Heart left ventricle (tissue), 16 donors: ENCODE data around the gene SLC35C1. TPM values are rescaled to one million over a fixed set of nuclear protein-coding genes. Genes with fewer than 3 reads are reported as not detected.
A peak's percentile ranks its signal among the peaks of the same experiment; 100 is the strongest.

Source experiments
- ATAC-seq, 4 donors: fragments of 200-7000 bp; cut with Tn5 transposase; one replicate each; pipeline ENCODE4 v1.9.1; 2020 to 2022; ENCODE audit warnings: moderate library complexity in 4 of 4, mild to moderate bottlenecking in 3 of 4, moderate number of reproducible peaks in 1 of 4
- DNase-seq, 5 donors: peaks; one replicate each; pipeline ENCODE4 v3.0.0-alpha.2; 2020
- H3K27ac ChIP-seq, 12 donors: fragments of 200-600 bp; sonication (generic) in 4 of 12; one replicate each; pipeline versions ENCODE4 v1.5.0 to v1.8.0; 2016 to 2022; ENCODE audit warnings: mild to moderate bottlenecking in 2 of 12
- H3K27me3 ChIP-seq, 9 donors: fragments of 200-600 bp; sonication (generic) in 2 of 9; one replicate each; pipeline versions ENCODE4 v1.5.1 to v1.8.0; 2016 to 2022; ENCODE audit warnings: mild to moderate bottlenecking in 3 of 9
- H3K36me3 ChIP-seq, 9 donors: fragments of 200-600 bp; sonication (generic) in 2 of 9; one replicate each; pipeline versions ENCODE4 v1.5.0 to v1.8.0; 2018 to 2022; ENCODE audit warnings: mild to moderate bottlenecking in 2 of 9
- H3K4me1 ChIP-seq, 12 donors: fragments of 200-600 bp; sonication (generic) in 4 of 12; one replicate each; pipeline versions ENCODE4 v1.5.0 to v1.8.0; 2016 to 2022; ENCODE audit warnings: mild to moderate bottlenecking in 3 of 12
- H3K4me3 ChIP-seq, 12 donors: fragments of 200-600 bp; sonication (generic) in 4 of 12; one replicate each; pipeline versions ENCODE4 v1.5.0 to v1.8.0; 2017 to 2022; ENCODE audit warnings: mild to moderate bottlenecking in 9 of 12, moderate library complexity in 4 of 12
- H3K9me3 ChIP-seq, 12 donors: fragments of 200-600 bp; sonication (generic) in 4 of 12; one replicate each; pipeline versions ENCODE4 v1.5.0 to v1.8.0; 2016 to 2022; ENCODE audit warnings: mild to moderate bottlenecking in 1 of 12
- POLR2A ChIP-seq, 2 donors: fragments of 450-650 bp; IDR thresholded peaks; one replicate each; pipeline ENCODE4 v1.6.1; 2017; ENCODE audit warnings: antibody characterized with exemption in 2 of 2, mild to moderate bottlenecking in 2 of 2, moderate library complexity in 2 of 2
- WGBS, 4 donors: extraction: QIAGEN DNeasy Blood & Tissue Kit in 2 of 4; methylation state at CpG; one replicate each; pipeline versions ENCODE4 v1.1.5 to v1.1.7; 2013 to 2018; 5-methylcytosine and 5-hydroxymethylcytosine counted together
- intact Hi-C, 10 donors: fragments of 100-400 bp; cut with DNase I; formaldehyde crosslinking; loops; one replicate each; pipeline versions ENCODE4 v1.11.1 to v1.14.2; 2022
- polyA plus RNA-seq, 2 donors: library from polyadenylated mRNA; stranded (reverse); fragments of 200-250 nt; gene quantifications; one replicate each; pipeline ENCODE4 v1.2.3, GENCODE V29; 2013
- total RNA-seq, 9 donors: library from RNA; depleted of rRNA in 2 of 9; stranded (reverse); fragments of >200 nt in 2 of 9; fragmentation: NEBNext Ultra II Directional in 3 of 9; extraction: Animal tissue kit (Norgen Biotek cat#: 25700) in 3 of 9; gene quantifications; one replicate each; pipeline versions ENCODE4 v1.1.0 to v1.2.4, GENCODE V29; 2016 to 2023
- TF ChIP-seq, protein P1 (sequence below), 12 donors: fragments of 200-600 bp; sonication (generic) in 4 of 12; IDR thresholded peaks; one replicate each; pipeline versions ENCODE4 v1.5.0 to v1.8.0; 2018 to 2022; ENCODE audit warnings: antibody characterized with exemption in 12 of 12, mild to moderate bottlenecking in 5 of 12
- donor health status: ischemic (EF 13 %, LVEDD 7.1; RV severe dilation, severe dysfunction).
- donor health status: healthy with polysubstance abuse.
- donor health status: DM: no; HTN: yes; CAD: no.
- donor health status: DM: no; HTN: no; CAD: no.
- donor health status: ischemic (EF 25% LVEDD 6.9; RV normal size, moderate dysfunction).
- donor health status: ischemic (EF 25% LVEDD 5.7; RV mildly dilated, moderate dysfunction).
- donor health status: healthy.
- donor health status: DM: yes; HTN: yes; CAD: no.
- donor health status: ischemic (EF 35%, LVEDD 5.7; RV mildly dilated, moderate dysfunction).
- donor health status: nonischemic (EF 11% LVEDD 7.7; RV severe dilation, severe dysfunction).
- donor health status: DM: yes; HTN: yes; CAD: no.
- donor health status: PGD.
- donor health status: ischemic (EF 29% LVEDD 5.4; RV normal size, mild dysfunction).
- donor health status: nonischemic (EF 23%, LVEDD 6.1; RV moderate dilation, normal function).

Gene SLC35C1
- total and polyA plus RNA-seq, 11 donors = 5.3 to 21.0 (median 7.8) TPM

- no peaks in the 10 kb centered on the region for H3K9me3 ChIP-seq
- TF ChIP-seq POLR2A (IDR thresholded peaks at IDR 0.05) = peak in 1 of 2 donors; percentile 21
- TF ChIP-seq, protein P1, sequence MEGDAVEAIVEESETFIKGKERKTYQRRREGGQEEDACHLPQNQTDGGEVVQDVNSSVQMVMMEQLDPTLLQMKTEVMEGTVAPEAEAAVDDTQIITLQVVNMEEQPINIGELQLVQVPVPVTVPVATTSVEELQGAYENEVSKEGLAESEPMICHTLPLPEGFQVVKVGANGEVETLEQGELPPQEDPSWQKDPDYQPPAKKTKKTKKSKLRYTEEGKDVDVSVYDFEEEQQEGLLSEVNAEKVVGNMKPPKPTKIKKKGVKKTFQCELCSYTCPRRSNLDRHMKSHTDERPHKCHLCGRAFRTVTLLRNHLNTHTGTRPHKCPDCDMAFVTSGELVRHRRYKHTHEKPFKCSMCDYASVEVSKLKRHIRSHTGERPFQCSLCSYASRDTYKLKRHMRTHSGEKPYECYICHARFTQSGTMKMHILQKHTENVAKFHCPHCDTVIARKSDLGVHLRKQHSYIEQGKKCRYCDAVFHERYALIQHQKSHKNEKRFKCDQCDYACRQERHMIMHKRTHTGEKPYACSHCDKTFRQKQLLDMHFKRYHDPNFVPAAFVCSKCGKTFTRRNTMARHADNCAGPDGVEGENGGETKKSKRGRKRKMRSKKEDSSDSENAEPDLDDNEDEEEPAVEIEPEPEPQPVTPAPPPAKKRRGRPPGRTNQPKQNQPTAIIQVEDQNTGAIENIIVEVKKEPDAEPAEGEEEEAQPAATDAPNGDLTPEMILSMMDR (IDR thresholded peaks at IDR 0.05) = peak; percentile 90 to 97 (median 94)
- no peaks in the 10 kb centered on the region for H3K27me3 ChIP-seq
- 2 to 4% (median 3%) methylated on average over 30 to 31 of the region's 31 CpGs for WGBS, 4 donors
- H3K27ac ChIP-seq = peak overlapping the region; percentile 45 to 84 (median 72)
- ATAC-seq (peak; percentile 93 to 97 (median 96)), DNase-seq (peak; percentile 81 to 91 (median 88))
- H3K4me1 ChIP-seq = peaks cover 0 to 9% (median 4%) of the 10 kb centered on the region in 12 donors
- H3K36me3 ChIP-seq = no peaks in the 10 kb centered on the region
- intact Hi-C loops = loop anchor here (1.0 to 10.0 kb wide), 19 partner anchors 105 to 657 kb away; partner anchors contain the start of gene CHST1 (in 4 of the 10)
- peak overlapping the region; percentile 18 to 65 (median 56) for H3K4me3 ChIP-seq
Measured at GRCh38 chr11:45771566-45772448, 33.1 kb upstream of the SLC35C1 start.

DNA sequence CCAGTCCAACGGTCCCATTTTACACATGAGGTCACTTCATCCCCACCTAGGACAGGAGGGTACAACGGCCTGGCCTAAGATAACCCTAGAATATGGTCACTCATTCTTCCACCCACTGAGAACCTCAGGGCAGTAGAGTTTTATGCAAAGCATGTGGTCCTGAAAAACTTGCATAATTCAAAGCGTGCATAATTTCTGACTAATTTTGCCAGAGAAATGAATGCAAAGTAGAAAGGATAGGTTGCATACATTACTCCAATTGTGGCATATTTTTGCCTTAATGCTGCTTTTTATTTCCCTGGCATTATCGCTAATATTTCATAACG lies 32.5 kb upstream of the SLC35C1 start:
- ATAC-seq = no peak
- Histone ChIP-seq H3K4me1 (peaks cover 0 to 12% (median 4%) of the 10 kb centered on the region in 12 donors), H3K36me3 (no peaks in the 10 kb centered on the region), H3K27me3 (no peaks in the 10 kb centered on the region), H3K27ac (no peak overlapping the region), H3K4me3 (peak overlapping the region in 1 of 12 donors; percentile 65), H3K9me3 (no peaks in the 10 kb centered on the region)
- WGBS, 4 donors = 46 to 56% (median 52%) methylated on average over 5 of the region's 5 CpGs
- intact Hi-C loops = loop anchor here (1.0 to 10.0 kb wide), 17 partner anchors 105 to 658 kb away; partner anchors contain the start of gene CHST1 (in 3 of the 10)
- no peak for TF ChIP-seq POLR2A (IDR thresholded peaks at IDR 0.05)
- TF ChIP-seq, protein P1 (IDR thresholded peaks at IDR 0.05) = no peak
- no peak for DNase-seq

DNA sequence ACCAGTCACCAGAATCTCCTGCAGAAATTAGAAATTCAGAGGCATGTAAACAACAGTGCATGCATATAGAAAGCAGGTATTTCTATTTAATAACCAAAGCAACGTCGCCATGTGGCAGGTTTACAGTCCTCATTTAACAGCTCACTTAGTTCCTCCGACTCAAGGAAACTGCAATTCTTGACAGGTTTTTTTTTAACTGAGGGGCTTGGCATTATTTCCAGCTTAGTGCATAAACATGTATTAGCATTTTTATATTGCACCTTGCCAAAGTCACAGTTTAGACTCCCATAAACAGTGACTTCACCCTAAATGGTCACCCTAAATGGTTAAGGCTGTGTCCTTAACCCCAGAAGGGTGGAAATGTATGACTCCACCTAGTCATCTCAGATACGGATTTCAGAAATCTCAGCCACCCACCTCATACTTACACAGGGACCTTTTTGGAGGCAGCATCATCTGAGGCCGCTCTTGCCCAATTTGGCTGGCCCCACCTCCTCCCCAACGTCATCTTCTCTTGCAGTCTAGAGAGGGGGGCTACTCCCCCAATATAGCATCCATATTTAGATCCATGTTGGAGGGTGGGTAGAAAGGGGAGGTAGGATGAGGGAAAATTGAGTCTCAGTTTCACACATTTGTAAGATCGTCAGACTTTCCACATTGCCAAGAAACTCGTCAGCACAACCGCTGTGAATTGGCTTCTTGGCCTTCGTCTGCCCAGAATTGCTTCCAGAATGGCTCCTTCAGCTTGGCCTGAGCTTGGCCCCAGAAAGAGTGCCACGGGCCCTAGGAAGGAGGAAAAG lies 31.8 kb upstream of the SLC35C1 start:
- no peak for DNase-seq

More for the DNA sequence above, 31.8 kb upstream of the SLC35C1 start:
- 68 to 81% (median 76%) methylated on average over 11 of the region's 11 CpGs for WGBS, 4 donors
- Histone ChIP-seq H3K36me3 (no peaks in the 10 kb centered on the region), H3K4me1 (peaks cover 0 to 15% (median 4%) of the 10 kb centered on the region in 12 donors), H3K27me3 (no peaks in the 10 kb centered on the region), H3K27ac (no peak overlapping the region), H3K9me3 (no peaks in the 10 kb centered on the region), H3K4me3 (no peak overlapping the region)
- ATAC-seq = no peak
- TF ChIP-seq, protein P1 (IDR thresholded peaks at IDR 0.05) = no peak
- no peak for TF ChIP-seq POLR2A (IDR thresholded peaks at IDR 0.05)
- intact Hi-C loops = loop anchor here (1.0 to 10.0 kb wide), 17 partner anchors 106 to 658 kb away; partner anchors contain the start of gene CHST1 (in 3 of the 10)
